NCI-H345 (cell line): ENCODE results near the gene FOLR2.
"Not testable (repeated sequence)": the region's sequence is repeated elsewhere in the genome, so short reads cannot be mapped to it uniquely, and the experiment has no call there.

Source experiments
- DNase-seq: peaks from one replicate; lab custom pipeline; 2025; lab: John Stamatoyannopoulos, UW

The FOLR2 gene

GRCh38 chr11:72240461-72241290 lies 24.1 kb downstream of the FOLR2 start:
- peak; percentile 24 for DNase-seq

- DNase-seq, result no peak
Measured at GRCh38 chr11:72241291-72241781, 24.7 kb downstream of the FOLR2 start.

GRCh38 chr11:72242141-72242540 lies 25.5 kb downstream of the FOLR2 start:
- no peak for DNase-seq

GRCh38 chr11:72243173-72244059 lies 26.8 kb downstream of the FOLR2 start:
- no peak for DNase-seq

GRCh38 chr11:72244060-72244360 lies 27.4 kb downstream of the FOLR2 start, which contains the start of gene PHOX2A:
TSS of gene PHOX2A (minus strand) at chr11:72244176. CDS start at chr11:72244004, 172 bp downstream.
- no peak for DNase-seq

- DNase-seq, result no peak
Measured at GRCh38 chr11:72244361-72245262, 28.0 kb downstream of the FOLR2 start.

GRCh38 chr11:72245263-72245816 lies 28.7 kb downstream of the FOLR2 start:
- DNase-seq, result no peak

- DNase-seq, result no peak
Measured at GRCh38 chr11:72247584-72247983, 31.0 kb downstream of the FOLR2 start.

GRCh38 chr11:72249961-72250360 lies 33.4 kb downstream of the FOLR2 start:
- no peak for DNase-seq

GRCh38 chr11:72250661-72251464 lies 34.3 kb downstream of the FOLR2 start:
- DNase-seq, result no peak

- DNase-seq, result no peak
Measured at GRCh38 chr11:72251614-72252013, 35.0 kb downstream of the FOLR2 start.

GRCh38 chr11:72253392-72253791 lies 36.8 kb downstream of the FOLR2 start:
- DNase-seq, result no peak

- DNase-seq, result no peak
Measured at GRCh38 chr11:72254299-72254993, 37.9 kb downstream of the FOLR2 start.

- DNase-seq, result no peak
Measured at GRCh38 chr11:72257570-72257969, 41.0 kb downstream of the FOLR2 start.

- no peak for DNase-seq
Measured at GRCh38 chr11:72259490-72259889, 42.9 kb downstream of the FOLR2 start.

- no peak for DNase-seq
Measured at GRCh38 chr11:72260574-72260973, 44.0 kb downstream of the FOLR2 start.

- DNase-seq, result no peak
Measured at GRCh38 chr11:72263361-72263760, 46.8 kb downstream of the FOLR2 start.

GRCh38 chr11:72265951-72266350 lies 49.4 kb downstream of the FOLR2 start:
- DNase-seq, result no peak

- DNase-seq, result not testable (repeated sequence)
Measured at GRCh38 chr11:72266960-72267359, 50.4 kb downstream of the FOLR2 start.
